Measurements from ENCODE around the gene ST3GAL6.

Gene ST3GAL6

GRCh38 chr3:98807011-98807410 is 43.9 kb downstream of the ST3GAL6 start (continued):
- TF ChIP-seq ZBTB26 (tag by site-specific recombination; optimal IDR thresholded peaks at IDR 0.05) (no peak), ZBTB44 (tag by site-specific recombination; IDR thresholded peaks at IDR 0.05) (no peak)

GRCh38 chr3:98807561-98807960 is 44.4 kb downstream of the ST3GAL6 start:
- Histone ChIP-seq H3K36me3 (ENCODE audit: control insufficient read depth in 2 of 2, insufficient read depth in 1 of 2, low read length in 2 of 2) (peaks cover 0 to 51% of the 10 kb centered on the region in 2 experiments; a peak in 2 of 3 replicates), H3K4me3 (ENCODE audit: low read depth, low read length) (no peak overlapping the region), H3K27ac (ENCODE audit: extremely low read depth, low read depth, low read length) (no peak overlapping the region), H3K9me3 (ENCODE audit: control insufficient read depth, insufficient read depth, low read depth, low read length) (no peaks in the 10 kb centered on the region), H3K4me1 (ENCODE audit: control insufficient read depth, insufficient read depth, low read length) (no peaks in the 10 kb centered on the region)
- TF ChIP-seq ZNF184 (tag by site-specific recombination; IDR thresholded peaks at IDR 0.05) = no peak
- no peak for TF ChIP-seq PATZ1 (tag by site-specific recombination; IDR thresholded peaks at IDR 0.05)
- TF ChIP-seq ZNF580 (tag by site-specific recombination; IDR thresholded peaks at IDR 0.05) = no peak
- no peak for TF ChIP-seq ZNF544 (tag by site-specific recombination; IDR thresholded peaks at IDR 0.05)
- no peak for TF ChIP-seq KLF1 (tag by site-specific recombination; IDR thresholded peaks at IDR 0.05)
- TF ChIP-seq ZNF26 (tag by site-specific recombination; IDR thresholded peaks at IDR 0.05) = no peak
- TF ChIP-seq ZNF211 (tag by site-specific recombination; IDR thresholded peaks at IDR 0.05; ENCODE audit: low read depth) = no peak
- CTCF ChIA-PET = interaction anchor here (0.8 to 1.2 kb wide), 2 partner anchors 10 to 78 kb away, joined by 3 to 4 read pairs; no protein-coding TSS in a partner anchor
- POLR2A ChIA-PET = no interaction called here

- peaks cover 0 to 51% of the 10 kb centered on the region in 2 experiments for H3K36me3 ChIP-seq (ENCODE audit: control insufficient read depth in 2 of 2, insufficient read depth in 1 of 2, low read length in 2 of 2)
- H3K4me1 ChIP-seq (ENCODE audit: control insufficient read depth, insufficient read depth, low read length) = no peaks in the 10 kb centered on the region
- TF ChIP-seq BCL11B (tag by site-specific recombination; IDR thresholded peaks at IDR 0.05; ENCODE audit: low read depth) = no peak
- no peak for TF ChIP-seq ZBTB21 (tag by site-specific recombination; IDR thresholded peaks at IDR 0.05)
- no peak for TF ChIP-seq ZNF2 (tag by site-specific recombination; IDR thresholded peaks at IDR 0.05)
- no peak for TF ChIP-seq ZNF76 (tag by site-specific recombination; IDR thresholded peaks at IDR 0.05; ENCODE audit: borderline replicate concordance, low read depth)
- TF ChIP-seq ZNF211 (tag by site-specific recombination; IDR thresholded peaks at IDR 0.05; ENCODE audit: low read depth) = no peak
- no peak for TF ChIP-seq PBX3 (CRISPR knock-in tag; IDR thresholded peaks at IDR 0.05)
- TF ChIP-seq SALL2 (tag by site-specific recombination; IDR thresholded peaks at IDR 0.05; ENCODE audit: borderline replicate concordance) = no peak
- TF ChIP-seq TRIM28 (IDR thresholded peaks at IDR 0.05; ENCODE audit: borderline replicate concordance, low read length) = no peak
- no peaks in the 10 kb centered on the region for H3K9me3 ChIP-seq (ENCODE audit: control insufficient read depth, insufficient read depth, low read depth, low read length)
- no peak overlapping the region for H3K27ac ChIP-seq (ENCODE audit: extremely low read depth, low read depth, low read length)
- CTCF ChIA-PET = interaction anchor here (0.8 to 1.2 kb wide), 2 partner anchors 9 to 77 kb away, joined by 3 to 4 read pairs; no protein-coding TSS in a partner anchor
- POLR2A ChIA-PET = no interaction called here
- no peak overlapping the region for H3K4me3 ChIP-seq (ENCODE audit: low read depth, low read length)
Measured at GRCh38 chr3:98808071-98808470, 44.9 kb downstream of the ST3GAL6 start.

All from HEK293 (cell line).